HUES64 (cell line): Measurements from ENCODE around the gene TRMT11.
"Not testable (repeated sequence)": the region's sequence is repeated elsewhere in the genome, so short reads cannot be mapped to it uniquely, and the experiment has no call there.

Source experiments
- H3K27ac ChIP-seq: 2 replicates; pipeline ENCODE4 v1.7.0; 2013; ENCODE audit warnings: low read depth, low read length, inconsistent platforms
- H3K27me3 ChIP-seq: 2 replicates; pipeline ENCODE4 v1.6.1; 2013; ENCODE audit warnings: mild to moderate bottlenecking, low read length; ENCODE audit not compliant: insufficient read depth
- H3K36me3 ChIP-seq: 2 replicates; pipeline ENCODE4 v1.6.1; 2013; ENCODE audit warnings: mild to moderate bottlenecking, low read length; ENCODE audit not compliant: insufficient read depth
- H3K4me1 ChIP-seq: 2 replicates; pipeline ENCODE4 v1.6.1; 2013; ENCODE audit warnings: mild to moderate bottlenecking, low read length, moderate library complexity; ENCODE audit not compliant: insufficient read depth
- H3K4me3 ChIP-seq: 2 replicates; pipeline ENCODE4 v1.5.1; 2013; ENCODE audit warnings: mild to moderate bottlenecking, low read length, moderate library complexity
- H3K9ac ChIP-seq: 2 replicates; pipeline ENCODE4 v1.6.1; 2013; ENCODE audit warnings: mild to moderate bottlenecking, low read depth, low read length
- H3K9me3 ChIP-seq: 2 replicates; pipeline ENCODE4 v1.6.1; 2013; ENCODE audit warnings: low read depth, low read length; ENCODE audit not compliant: insufficient read depth
- WGBS: fragments of 150-250, 120-280 bp; methylation state at CpG from one replicate; pipeline ENCODE4 v1.1.7; 2013; ENCODE audit warnings: missing lambda C conversion rate; 5-methylcytosine and 5-hydroxymethylcytosine counted together

Gene TRMT11

GRCh38 chr6:125957391-125957693, 29.0 kb upstream of the TRMT11 start:
- H3K27ac ChIP-seq: no peak overlapping the region; the same call in 1 of the 2 replicates
- 33% methylated on average over 3 of the region's 3 CpGs for WGBS
- peak overlapping the region; percentile 85 for H3K4me3 ChIP-seq

GRCh38 chr6:125957845-125958244, 28.5 kb upstream of the TRMT11 start:
- Histone ChIP-seq H3K27me3 (no peaks in the 10 kb centered on the region; the same call in 1 of the 2 replicates), H3K9ac (no peak overlapping the region), H3K9me3 (0 out of 2 replicates have a peak, but pooled peaks cover 1% of the 10 kb centered on the region), H3K4me1 (peaks cover 13% of the 10 kb centered on the region; the same call in 1 of the 2 replicates), H3K27ac (no peak overlapping the region), H3K36me3 (no peaks in the 10 kb centered on the region), H3K4me3 (peak overlapping the region; percentile 85)
- WGBS: 77% methylated on average over 4 of the region's 4 CpGs

More at GRCh38 chr6:125957391-125957693, 29.0 kb upstream of the TRMT11 start:
- H3K9me3 ChIP-seq: peaks cover 6% of the 10 kb centered on the region; the same call in 1 of the 2 replicates
- peaks cover 13% of the 10 kb centered on the region; the same call in 1 of the 2 replicates for H3K4me1 ChIP-seq
- H3K9ac ChIP-seq: peak overlapping the region; percentile 77
- H3K27me3 ChIP-seq: no peaks in the 10 kb centered on the region; the same call in 1 of the 2 replicates
- no peaks in the 10 kb centered on the region for H3K36me3 ChIP-seq

GRCh38 chr6:125959041-125959440, 27.3 kb upstream of the TRMT11 start:
- H3K9me3 ChIP-seq: no peaks in the 10 kb centered on the region
- H3K4me3 ChIP-seq: no peak overlapping the region
- no peaks in the 10 kb centered on the region; the same call in 1 of the 2 replicates for H3K27me3 ChIP-seq
- H3K4me1 ChIP-seq: peaks cover 13% of the 10 kb centered on the region; the same call in 1 of the 2 replicates
- H3K9ac ChIP-seq: no peak overlapping the region
- H3K36me3 ChIP-seq: no peaks in the 10 kb centered on the region
- no peak overlapping the region for H3K27ac ChIP-seq
- 97% methylated on average over 4 of the region's 4 CpGs for WGBS

- H3K36me3 ChIP-seq: no peaks in the 10 kb centered on the region
- H3K9me3 ChIP-seq: no peaks in the 10 kb centered on the region
- no peaks in the 10 kb centered on the region for H3K27me3 ChIP-seq
- no peak overlapping the region for H3K9ac ChIP-seq
- 92% methylated on average over 3 of the region's 3 CpGs for WGBS
- H3K27ac ChIP-seq: no peak overlapping the region
- H3K4me1 ChIP-seq: peaks cover 12% of the 10 kb centered on the region; the same call in 1 of the 2 replicates
- no peak overlapping the region for H3K4me3 ChIP-seq
These were observed 25.2 kb upstream of the TRMT11 start for GRCh38 chr6:125961117-125961516.

- Histone ChIP-seq H3K9ac (no peak overlapping the region), H3K27me3 (no peaks in the 10 kb centered on the region), H3K9me3 (no peaks in the 10 kb centered on the region), H3K36me3 (no peaks in the 10 kb centered on the region), H3K27ac (no peak overlapping the region), H3K4me3 (no peak overlapping the region), H3K4me1 (peaks cover 3% of the 10 kb centered on the region; the same call in 1 of the 2 replicates)
- 89% methylated on average over 8 of the region's 8 CpGs for WGBS
These were observed 23.3 kb upstream of the TRMT11 start for GRCh38 chr6:125962900-125963497.

GRCh38 chr6:125963817-125964216, 22.5 kb upstream of the TRMT11 start:
- Histone ChIP-seq H3K36me3 (no peaks in the 10 kb centered on the region), H3K27ac (no peak overlapping the region), H3K4me3 (no peak overlapping the region), H3K9me3 (no peaks in the 10 kb centered on the region), H3K27me3 (no peaks in the 10 kb centered on the region), H3K9ac (no peak overlapping the region), H3K4me1 (no peaks in the 10 kb centered on the region)
- WGBS: 89% methylated on average over 2 of the region's 2 CpGs

- Histone ChIP-seq H3K36me3 (no peaks in the 10 kb centered on the region), H3K27me3 (no peaks in the 10 kb centered on the region), H3K27ac (no peak overlapping the region), H3K9ac (no peak overlapping the region), H3K9me3 (no peaks in the 10 kb centered on the region), H3K4me3 (no peak overlapping the region), H3K4me1 (no peaks in the 10 kb centered on the region)
- 88% methylated on average over 1 of the region's 1 CpG for WGBS
These were observed 19.8 kb upstream of the TRMT11 start for GRCh38 chr6:125966569-125966968.

GRCh38 chr6:125968493-125968892, 17.8 kb upstream of the TRMT11 start:
- H3K4me1 ChIP-seq: no peaks in the 10 kb centered on the region

GRCh38 chr6:125970760-125971159, 15.6 kb upstream of the TRMT11 start:
- H3K27ac ChIP-seq: no peak overlapping the region
- WGBS: no CpG with 5 or more reads among the region's 2 CpGs
- H3K36me3 ChIP-seq: peaks cover 7% of the 10 kb centered on the region; the same call in 1 of the 2 replicates
- H3K4me3 ChIP-seq: no peak overlapping the region
- no peaks in the 10 kb centered on the region for H3K4me1 ChIP-seq
- H3K9me3 ChIP-seq: no peaks in the 10 kb centered on the region
- no peak overlapping the region for H3K9ac ChIP-seq
- no peaks in the 10 kb centered on the region for H3K27me3 ChIP-seq

More at GRCh38 chr6:125968493-125968892, 17.8 kb upstream of the TRMT11 start:
- Histone ChIP-seq H3K36me3 (no peaks in the 10 kb centered on the region), H3K27me3 (no peaks in the 10 kb centered on the region), H3K4me3 (no peak overlapping the region), H3K27ac (no peak overlapping the region), H3K9ac (no peak overlapping the region), H3K9me3 (no peaks in the 10 kb centered on the region)
- 100% methylated on average over 1 of the region's 2 CpGs for WGBS

GRCh38 chr6:125972478-125972877, 13.9 kb upstream of the TRMT11 start:
- H3K4me1 ChIP-seq, H3K9me3 ChIP-seq, H3K9ac ChIP-seq, H3K4me3 ChIP-seq, H3K36me3 ChIP-seq, H3K27ac ChIP-seq, H3K27me3 ChIP-seq: not testable (repeated sequence)
- WGBS: 93% methylated on average over 1 of the region's 1 CpG

GRCh38 chr6:125974214-125974866, 12.0 kb upstream of the TRMT11 start:
- Histone ChIP-seq H3K27ac (no peak overlapping the region), H3K9ac (no peak overlapping the region), H3K4me3 (no peak overlapping the region), H3K36me3 (peaks cover 7% of the 10 kb centered on the region; the same call in 1 of the 2 replicates), H3K4me1 (no peaks in the 10 kb centered on the region), H3K27me3 (no peaks in the 10 kb centered on the region), H3K9me3 (no peaks in the 10 kb centered on the region)
- 81% methylated on average over 4 of the region's 5 CpGs for WGBS
